Ishikawa (cell line): Measurements from ENCODE around the gene EMX1.

Experiments used
- CEBPB ChIP-seq: IDR thresholded peaks from 2 replicates; pipeline ENCODE4 v1.6.1; 2012
- CREB1 ChIP-seq: IDR thresholded peaks from 2 replicates; pipeline ENCODE4 v1.6.1; 2012; ENCODE audit warnings: low read depth
- EGR1 ChIP-seq: IDR thresholded peaks from 2 replicates; pipeline ENCODE4 v1.6.1; 2012
- EP300 ChIP-seq: IDR thresholded peaks from 2 replicates; pipeline ENCODE4 v1.6.1; 2012; ENCODE audit warnings: borderline replicate concordance
- FOXM1 ChIP-seq: IDR thresholded peaks from 2 replicates; pipeline ENCODE4 v1.6.1; 2012; ENCODE audit warnings: low read depth, borderline replicate concordance
- RAD21 ChIP-seq: IDR thresholded peaks from 2 replicates; pipeline ENCODE4 v1.6.1; 2012; ENCODE audit warnings: low read depth
- TAF1 ChIP-seq: IDR thresholded peaks from 2 replicates; pipeline ENCODE4 v1.6.1; 2012; ENCODE audit warnings: low read depth, mild to moderate bottlenecking
- TEAD4 ChIP-seq: IDR thresholded peaks from 2 replicates; pipeline ENCODE4 v1.6.1; 2012
- YY1 ChIP-seq: IDR thresholded peaks from 2 replicates; pipeline ENCODE4 v1.6.1; 2012; ENCODE audit warnings: low read depth
- TF ChIP-seq, protein P1 (sequence below): IDR thresholded peaks from 2 replicates; pipeline ENCODE4 v1.6.1; 2012; ENCODE audit warnings: low read depth, mild to moderate bottlenecking
- TF ChIP-seq, protein P2 (sequence below): IDR thresholded peaks from 2 replicates; pipeline ENCODE4 v1.6.1; 2012
- TF ChIP-seq, protein P3 (sequence below): IDR thresholded peaks from 2 replicates; pipeline ENCODE4 v1.6.1; 2012

- no peak for TF ChIP-seq YY1
- no peak for TF ChIP-seq CEBPB
- no peak for TF ChIP-seq EGR1
- TF ChIP-seq, protein P1, sequence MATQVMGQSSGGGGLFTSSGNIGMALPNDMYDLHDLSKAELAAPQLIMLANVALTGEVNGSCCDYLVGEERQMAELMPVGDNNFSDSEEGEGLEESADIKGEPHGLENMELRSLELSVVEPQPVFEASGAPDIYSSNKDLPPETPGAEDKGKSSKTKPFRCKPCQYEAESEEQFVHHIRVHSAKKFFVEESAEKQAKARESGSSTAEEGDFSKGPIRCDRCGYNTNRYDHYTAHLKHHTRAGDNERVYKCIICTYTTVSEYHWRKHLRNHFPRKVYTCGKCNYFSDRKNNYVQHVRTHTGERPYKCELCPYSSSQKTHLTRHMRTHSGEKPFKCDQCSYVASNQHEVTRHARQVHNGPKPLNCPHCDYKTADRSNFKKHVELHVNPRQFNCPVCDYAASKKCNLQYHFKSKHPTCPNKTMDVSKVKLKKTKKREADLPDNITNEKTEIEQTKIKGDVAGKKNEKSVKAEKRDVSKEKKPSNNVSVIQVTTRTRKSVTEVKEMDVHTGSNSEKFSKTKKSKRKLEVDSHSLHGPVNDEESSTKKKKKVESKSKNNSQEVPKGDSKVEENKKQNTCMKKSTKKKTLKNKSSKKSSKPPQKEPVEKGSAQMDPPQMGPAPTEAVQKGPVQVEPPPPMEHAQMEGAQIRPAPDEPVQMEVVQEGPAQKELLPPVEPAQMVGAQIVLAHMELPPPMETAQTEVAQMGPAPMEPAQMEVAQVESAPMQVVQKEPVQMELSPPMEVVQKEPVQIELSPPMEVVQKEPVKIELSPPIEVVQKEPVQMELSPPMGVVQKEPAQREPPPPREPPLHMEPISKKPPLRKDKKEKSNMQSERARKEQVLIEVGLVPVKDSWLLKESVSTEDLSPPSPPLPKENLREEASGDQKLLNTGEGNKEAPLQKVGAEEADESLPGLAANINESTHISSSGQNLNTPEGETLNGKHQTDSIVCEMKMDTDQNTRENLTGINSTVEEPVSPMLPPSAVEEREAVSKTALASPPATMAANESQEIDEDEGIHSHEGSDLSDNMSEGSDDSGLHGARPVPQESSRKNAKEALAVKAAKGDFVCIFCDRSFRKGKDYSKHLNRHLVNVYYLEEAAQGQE, result no peak
- TF ChIP-seq, protein P2, sequence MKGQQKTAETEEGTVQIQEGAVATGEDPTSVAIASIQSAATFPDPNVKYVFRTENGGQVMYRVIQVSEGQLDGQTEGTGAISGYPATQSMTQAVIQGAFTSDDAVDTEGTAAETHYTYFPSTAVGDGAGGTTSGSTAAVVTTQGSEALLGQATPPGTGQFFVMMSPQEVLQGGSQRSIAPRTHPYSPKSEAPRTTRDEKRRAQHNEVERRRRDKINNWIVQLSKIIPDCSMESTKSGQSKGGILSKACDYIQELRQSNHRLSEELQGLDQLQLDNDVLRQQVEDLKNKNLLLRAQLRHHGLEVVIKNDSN, result no peak
- TF ChIP-seq FOXM1, result no peak
- TF ChIP-seq, protein P3, sequence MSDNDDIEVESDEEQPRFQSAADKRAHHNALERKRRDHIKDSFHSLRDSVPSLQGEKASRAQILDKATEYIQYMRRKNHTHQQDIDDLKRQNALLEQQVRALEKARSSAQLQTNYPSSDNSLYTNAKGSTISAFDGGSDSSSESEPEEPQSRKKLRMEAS, result no peak
- TF ChIP-seq CREB1, result no peak
- no peak for TF ChIP-seq RAD21
- no peak for TF ChIP-seq TEAD4
- no peak for TF ChIP-seq TAF1
- TF ChIP-seq EP300, result no peak
Observed at GRCh38 chr2:72919414-72920317, 2.3 kb downstream of the EMX1 start.
